SK-N-SH treated with all-trans-retinoic acid at 6 μM for 48 hours (cell line): Measurements from ENCODE around the gene SHF.

Experiments
- ARNTL ChIP-seq: fragments of 450-650 bp; formaldehyde crosslinking; IDR thresholded peaks from 2 replicates; pipeline ENCODE4 v1.5.0; 2020; ENCODE audit warnings: low read depth, mild to moderate bottlenecking, moderate library complexity, borderline replicate concordance
- ESRRG ChIP-seq: fragments of 250-450 bp; sonication (Bioruptor Pico); IDR thresholded peaks from 2 replicates; pipeline ENCODE4 v1.6.1; 2021; ENCODE audit warnings: mild to moderate bottlenecking
- SNAI2 ChIP-seq: fragments of 250-450 bp; sonication (Bioruptor Pico); IDR thresholded peaks from 2 replicates; pipeline ENCODE4 v1.5.0; 2020; ENCODE audit warnings: mild to moderate bottlenecking, moderate library complexity
- ZFP30 ChIP-seq: fragments of 450-650 bp; formaldehyde crosslinking; IDR thresholded peaks from 2 replicates; pipeline ENCODE4 v1.5.0; 2022; ENCODE audit warnings: mild to moderate bottlenecking, moderate library complexity
- TF ChIP-seq, protein P1 (sequence below): fragments of 250-450 bp; sonication (Bioruptor Pico); IDR thresholded peaks from 2 replicates; pipeline ENCODE4 v1.8.0; 2020; ENCODE audit warnings: mild to moderate bottlenecking, moderate library complexity, borderline replicate concordance
- TF ChIP-seq, protein P2 (sequence below): fragments of 250-450 bp; sonication (Bioruptor Pico); IDR thresholded peaks from 2 replicates; pipeline ENCODE4 v1.5.0; 2020; ENCODE audit warnings: mild to moderate bottlenecking, moderate library complexity
- TF ChIP-seq, protein P3 (sequence below): fragments of 250-450 bp; sonication (Bioruptor Pico); IDR thresholded peaks from 2 replicates; pipeline ENCODE4 v1.5.1; 2020; ENCODE audit warnings: low read depth, mild to moderate bottlenecking, moderate library complexity

DNA sequence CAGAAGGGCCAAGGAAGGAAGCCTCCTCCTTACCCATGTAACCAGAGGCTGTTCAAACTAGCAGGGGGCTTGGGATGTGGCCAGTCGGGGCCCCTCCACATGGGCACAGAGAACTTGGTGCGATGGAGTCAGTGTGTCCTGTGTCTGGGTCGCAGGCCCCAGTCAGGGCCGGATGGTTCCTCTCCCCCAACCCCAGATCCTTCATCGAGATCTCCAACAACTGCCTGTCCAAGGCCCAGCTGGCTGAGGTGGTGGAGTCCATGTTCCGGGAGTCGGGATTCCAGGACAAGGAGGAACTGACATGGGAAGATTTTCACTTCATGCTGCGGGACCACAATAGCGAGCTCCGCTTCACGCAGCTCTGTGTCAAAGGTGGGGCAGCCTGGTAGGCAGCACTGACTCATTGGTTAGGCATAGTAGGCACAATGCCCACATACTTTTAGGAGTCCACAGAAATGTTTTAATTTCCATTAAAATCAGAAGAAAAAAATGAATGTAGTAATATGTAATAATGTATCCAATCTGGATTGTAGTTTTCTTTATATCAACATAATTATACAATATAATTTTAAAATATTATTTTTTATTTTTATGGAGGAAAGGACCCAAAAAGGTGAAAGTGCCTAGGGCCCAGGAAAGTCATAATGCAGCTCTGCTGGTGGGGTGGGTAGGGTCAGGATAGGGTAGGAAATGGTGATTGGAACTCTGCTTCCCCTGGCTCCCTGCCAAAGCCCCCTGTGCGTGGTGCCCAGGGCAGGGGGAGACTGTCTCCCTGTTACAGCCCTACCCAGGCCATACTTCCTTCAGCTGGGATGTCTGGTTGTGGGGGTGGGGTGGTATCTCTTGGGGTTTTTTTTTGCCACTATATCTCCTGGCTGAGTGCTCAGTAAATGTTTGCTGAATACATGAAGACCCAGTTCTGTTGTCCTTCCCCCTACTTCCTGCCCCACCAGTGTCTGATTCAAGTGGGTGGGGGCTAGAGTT is 39.4 kb downstream of the SHF start:
- TF ChIP-seq ESRRG (CRISPR knock-in tag): no peak
- TF ChIP-seq, protein P1, sequence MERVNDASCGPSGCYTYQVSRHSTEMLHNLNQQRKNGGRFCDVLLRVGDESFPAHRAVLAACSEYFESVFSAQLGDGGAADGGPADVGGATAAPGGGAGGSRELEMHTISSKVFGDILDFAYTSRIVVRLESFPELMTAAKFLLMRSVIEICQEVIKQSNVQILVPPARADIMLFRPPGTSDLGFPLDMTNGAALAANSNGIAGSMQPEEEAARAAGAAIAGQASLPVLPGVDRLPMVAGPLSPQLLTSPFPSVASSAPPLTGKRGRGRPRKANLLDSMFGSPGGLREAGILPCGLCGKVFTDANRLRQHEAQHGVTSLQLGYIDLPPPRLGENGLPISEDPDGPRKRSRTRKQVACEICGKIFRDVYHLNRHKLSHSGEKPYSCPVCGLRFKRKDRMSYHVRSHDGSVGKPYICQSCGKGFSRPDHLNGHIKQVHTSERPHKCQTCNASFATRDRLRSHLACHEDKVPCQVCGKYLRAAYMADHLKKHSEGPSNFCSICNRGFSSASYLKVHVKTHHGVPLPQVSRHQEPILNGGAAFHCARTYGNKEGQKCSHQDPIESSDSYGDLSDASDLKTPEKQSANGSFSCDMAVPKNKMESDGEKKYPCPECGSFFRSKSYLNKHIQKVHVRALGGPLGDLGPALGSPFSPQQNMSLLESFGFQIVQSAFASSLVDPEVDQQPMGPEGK (CRISPR knock-in tag): no peak
- TF ChIP-seq, protein P2, sequence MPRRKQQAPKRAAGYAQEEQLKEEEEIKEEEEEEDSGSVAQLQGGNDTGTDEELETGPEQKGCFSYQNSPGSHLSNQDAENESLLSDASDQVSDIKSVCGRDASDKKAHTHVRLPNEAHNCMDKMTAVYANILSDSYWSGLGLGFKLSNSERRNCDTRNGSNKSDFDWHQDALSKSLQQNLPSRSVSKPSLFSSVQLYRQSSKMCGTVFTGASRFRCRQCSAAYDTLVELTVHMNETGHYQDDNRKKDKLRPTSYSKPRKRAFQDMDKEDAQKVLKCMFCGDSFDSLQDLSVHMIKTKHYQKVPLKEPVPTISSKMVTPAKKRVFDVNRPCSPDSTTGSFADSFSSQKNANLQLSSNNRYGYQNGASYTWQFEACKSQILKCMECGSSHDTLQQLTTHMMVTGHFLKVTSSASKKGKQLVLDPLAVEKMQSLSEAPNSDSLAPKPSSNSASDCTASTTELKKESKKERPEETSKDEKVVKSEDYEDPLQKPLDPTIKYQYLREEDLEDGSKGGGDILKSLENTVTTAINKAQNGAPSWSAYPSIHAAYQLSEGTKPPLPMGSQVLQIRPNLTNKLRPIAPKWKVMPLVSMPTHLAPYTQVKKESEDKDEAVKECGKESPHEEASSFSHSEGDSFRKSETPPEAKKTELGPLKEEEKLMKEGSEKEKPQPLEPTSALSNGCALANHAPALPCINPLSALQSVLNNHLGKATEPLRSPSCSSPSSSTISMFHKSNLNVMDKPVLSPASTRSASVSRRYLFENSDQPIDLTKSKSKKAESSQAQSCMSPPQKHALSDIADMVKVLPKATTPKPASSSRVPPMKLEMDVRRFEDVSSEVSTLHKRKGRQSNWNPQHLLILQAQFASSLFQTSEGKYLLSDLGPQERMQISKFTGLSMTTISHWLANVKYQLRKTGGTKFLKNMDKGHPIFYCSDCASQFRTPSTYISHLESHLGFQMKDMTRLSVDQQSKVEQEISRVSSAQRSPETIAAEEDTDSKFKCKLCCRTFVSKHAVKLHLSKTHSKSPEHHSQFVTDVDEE: no peak
- TF ChIP-seq, protein P3, sequence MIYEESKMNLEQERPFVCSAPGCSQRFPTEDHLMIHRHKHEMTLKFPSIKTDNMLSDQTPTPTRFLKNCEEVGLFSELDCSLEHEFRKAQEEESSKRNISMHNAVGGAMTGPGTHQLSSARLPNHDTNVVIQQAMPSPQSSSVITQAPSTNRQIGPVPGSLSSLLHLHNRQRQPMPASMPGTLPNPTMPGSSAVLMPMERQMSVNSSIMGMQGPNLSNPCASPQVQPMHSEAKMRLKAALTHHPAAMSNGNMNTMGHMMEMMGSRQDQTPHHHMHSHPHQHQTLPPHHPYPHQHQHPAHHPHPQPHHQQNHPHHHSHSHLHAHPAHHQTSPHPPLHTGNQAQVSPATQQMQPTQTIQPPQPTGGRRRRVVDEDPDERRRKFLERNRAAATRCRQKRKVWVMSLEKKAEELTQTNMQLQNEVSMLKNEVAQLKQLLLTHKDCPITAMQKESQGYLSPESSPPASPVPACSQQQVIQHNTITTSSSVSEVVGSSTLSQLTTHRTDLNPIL (CRISPR knock-in tag): no peak
- no peak for TF ChIP-seq ZFP30
- no peak for TF ChIP-seq ARNTL (CRISPR knock-in tag)
- no peak for TF ChIP-seq SNAI2 (CRISPR knock-in tag)
